Bone marrow (tissue), 2 donors: Measurements from ENCODE around the gene P2RX4.
"Not testable (repeated sequence)": the region's sequence is repeated elsewhere in the genome, so short reads cannot be mapped to it uniquely, and the experiment has no call there.

Experiments used
- DNase-seq, 2 donors: peaks; one replicate each; lab custom pipeline; 2025; lab: John Stamatoyannopoulos, UW

Gene P2RX4

GRCh38 chr12:121209624-121210572 is at the start of gene P2RX4:
P2RX4 (plus strand) TSS chr12:121210129; CDS start chr12:121210165, 36 bp downstream.
- DNase-seq, result peak; percentile 66 to 74

- no peak for DNase-seq
These were observed 47.5 kb upstream of the P2RX4 start for GRCh38 chr12:121162384-121162783.

- no peak for DNase-seq
These were observed 46.9 kb upstream of the P2RX4 start for GRCh38 chr12:121162985-121163384.

- DNase-seq, result not testable (repeated sequence)
These were observed 45.1 kb upstream of the P2RX4 start for GRCh38 chr12:121164839-121165238.

GRCh38 chr12:121165316-121165715 is 44.6 kb upstream of the P2RX4 start:
- no peak for DNase-seq

- no peak for DNase-seq
These were observed 43.6 kb upstream of the P2RX4 start for GRCh38 chr12:121166356-121166755.

- DNase-seq, result no peak
These were observed 42.6 kb upstream of the P2RX4 start for GRCh38 chr12:121167232-121167820.

GRCh38 chr12:121167951-121168350 is 42.0 kb upstream of the P2RX4 start:
- DNase-seq, result no peak

GRCh38 chr12:121170151-121170550 is 39.8 kb upstream of the P2RX4 start:
- no peak for DNase-seq

GRCh38 chr12:121170611-121171260 is 39.2 kb upstream of the P2RX4 start:
- DNase-seq, result peak in 1 of 2 donors; percentile 13

GRCh38 chr12:121172145-121172544 is 37.8 kb upstream of the P2RX4 start:
- no peak for DNase-seq

GRCh38 chr12:121175383-121176119 is 34.4 kb upstream of the P2RX4 start:
- peak; percentile 17 to 28 for DNase-seq

GRCh38 chr12:121176826-121177529 is 33.0 kb upstream of the P2RX4 start:
- DNase-seq, result no peak

GRCh38 chr12:121181181-121181580 is 28.7 kb upstream of the P2RX4 start:
- DNase-seq, result no peak

GRCh38 chr12:121182222-121182893 is 27.6 kb upstream of the P2RX4 start:
- no peak for DNase-seq

GRCh38 chr12:121184425-121184824 is 25.5 kb upstream of the P2RX4 start:
- DNase-seq, result no peak

- no peak for DNase-seq
These were observed 24.7 kb upstream of the P2RX4 start for GRCh38 chr12:121184984-121185889.

- DNase-seq, result no peak
These were observed 23.1 kb upstream of the P2RX4 start for GRCh38 chr12:121186826-121187225.

GRCh38 chr12:121187501-121187900 is 22.4 kb upstream of the P2RX4 start:
- DNase-seq, result no peak

- no peak for DNase-seq
These were observed 21.7 kb upstream of the P2RX4 start for GRCh38 chr12:121188227-121188626.
